GM12891 (cell line): ENCODE data around the gene NUMB.

Experiments
- POLR2A ChIP-seq: IDR thresholded peaks from 2 replicates; pipeline ENCODE4 v1.6.1; 2011; ENCODE audit warnings: low read depth, low read length, control low read depth
- TAF1 ChIP-seq: IDR thresholded peaks from 2 replicates; pipeline ENCODE4 v1.6.1; 2011; ENCODE audit warnings: low read depth, low read length, control low read depth

DNA sequence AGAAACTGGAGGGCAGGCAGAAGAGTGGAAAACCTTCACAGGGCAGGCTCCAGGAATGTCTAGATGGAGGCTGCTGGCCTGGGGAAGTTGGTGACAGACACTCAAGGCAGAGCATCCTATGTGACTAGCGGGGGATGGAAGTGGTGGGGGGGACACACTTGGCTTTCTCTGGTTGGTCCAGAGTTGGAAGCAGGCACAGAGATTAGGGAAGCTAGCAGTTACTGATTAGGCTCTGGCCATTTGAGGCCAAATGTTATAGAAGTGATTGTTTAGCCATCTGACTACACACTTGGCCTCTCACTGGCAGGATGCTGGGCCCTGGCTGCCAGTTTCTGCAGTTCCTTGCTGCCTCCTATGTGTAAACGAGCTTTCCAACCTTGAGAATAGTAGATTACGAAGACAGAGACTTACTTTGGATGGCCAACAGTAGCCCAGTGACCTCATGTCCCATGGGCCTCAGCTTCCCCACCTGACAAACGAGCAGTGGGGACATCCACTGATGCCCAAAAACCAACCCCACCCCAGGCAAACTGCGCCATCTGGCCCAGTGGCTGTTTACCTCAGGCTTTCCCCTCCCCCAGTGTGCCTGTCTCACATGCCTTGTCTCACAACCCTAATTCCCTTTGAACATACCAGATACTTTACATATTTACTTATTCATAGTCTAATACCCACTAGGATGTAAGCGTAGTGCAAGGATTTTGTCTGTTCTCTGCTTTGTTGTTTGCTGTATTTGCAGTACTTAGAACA is 118.3 kb downstream of the NUMB start:
- TF ChIP-seq POLR2A: no peak
- no peak for TF ChIP-seq TAF1
